Thoracic aorta (tissue), 2 donors: ENCODE data around the gene ONECUT2. TPM values are rescaled to one million over a fixed set of nuclear protein-coding genes. Genes with fewer than 3 reads are reported as not detected.

Experiments used
- ATAC-seq: fragments of 150-250 bp; one replicate; pipeline ENCODE4 v1.8.0; 2017; ENCODE audit warnings: low read depth; ENCODE audit not compliant: insufficient number of reproducible peaks, low FRiP score
- DNase-seq: peaks from one replicate; pipeline ENCODE4 v3.0.0-alpha.2; 2020; ENCODE audit warnings: low spot score
- H3K27ac ChIP-seq, 2 donors: fragments of 200-600 bp; sonication (generic); 1 replicate in 1 of 2; 2 replicates in 1 of 2; pipeline ENCODE4 v1.5.1; 2016; ENCODE audit warnings: mild to moderate bottlenecking in 2 of 2, moderate library complexity in 2 of 2
- H3K27me3 ChIP-seq: fragments of 200-600 bp; sonication (generic); replicated peaks from 2 replicates; pipeline ENCODE4 v1.6.0; 2016; ENCODE audit warnings: mild to moderate bottlenecking; ENCODE audit not compliant: insufficient read depth
- H3K36me3 ChIP-seq: fragments of 200-600 bp; sonication (generic); one replicate; pipeline ENCODE4 v1.5.1; 2016
- H3K4me1 ChIP-seq, 2 donors: fragments of 200-600 bp; sonication (generic); 1 replicate in 1 of 2; 2 replicates in 1 of 2; pipeline versions ENCODE4 v1.5.1 to v1.6.0; 2016; ENCODE audit warnings: low read depth in 2 of 2, mild to moderate bottlenecking in 1 of 2; ENCODE audit not compliant: control insufficient read depth in 1 of 2
- H3K4me3 ChIP-seq: fragments of 200-600 bp; sonication (generic); 2 replicates; pipeline ENCODE4 v1.5.1; 2016; ENCODE audit warnings: mild to moderate bottlenecking
- H3K9me3 ChIP-seq: fragments of 200-600 bp; sonication (generic); 2 replicates; pipeline ENCODE4 v1.5.1; 2016
- total RNA-seq, 2 donors: library from RNA; depleted of rRNA; stranded (reverse); fragments of >200 nt; gene quantifications; one replicate each; pipeline versions ENCODE4 v1.1.0 to v1.2.3, GENCODE V29; 2016
- TF ChIP-seq, protein P1 (sequence below): fragments of 200-600 bp; sonication (generic); IDR thresholded peaks from one replicate; pipeline ENCODE4 v1.5.1; 2019; ENCODE audit warnings: antibody characterized with exemption

ONECUT2 gene
- total RNA-seq, 2 donors from 2014 or later: not detected

DNA sequence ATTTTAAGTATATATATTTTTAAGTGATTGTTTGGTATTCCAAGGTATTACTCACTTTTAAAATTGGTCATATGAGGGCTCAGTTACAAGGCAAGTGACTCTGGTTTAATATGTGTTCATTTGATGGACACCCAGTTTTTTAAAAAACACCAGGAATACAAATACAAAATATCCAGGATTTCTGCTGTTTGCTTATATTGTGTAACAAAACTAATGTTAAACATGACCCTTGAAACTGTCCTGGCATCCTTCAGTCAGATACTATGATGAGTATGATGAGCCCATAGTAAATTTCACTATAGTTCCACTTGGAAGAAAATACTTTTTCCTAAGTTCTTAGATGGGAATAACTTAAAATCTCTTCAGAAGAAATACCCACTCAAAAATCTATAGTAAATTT is 11.4 kb upstream of the ONECUT2 start:
- H3K27ac ChIP-seq: no peak overlapping the region
- no peak for ATAC-seq
- H3K36me3 ChIP-seq: no peaks in the 10 kb centered on the region
- H3K27me3 ChIP-seq: peaks cover 19% of the 10 kb centered on the region
- DNase-seq: no peak
- no peak overlapping the region for H3K4me3 ChIP-seq
- TF ChIP-seq, protein P1, sequence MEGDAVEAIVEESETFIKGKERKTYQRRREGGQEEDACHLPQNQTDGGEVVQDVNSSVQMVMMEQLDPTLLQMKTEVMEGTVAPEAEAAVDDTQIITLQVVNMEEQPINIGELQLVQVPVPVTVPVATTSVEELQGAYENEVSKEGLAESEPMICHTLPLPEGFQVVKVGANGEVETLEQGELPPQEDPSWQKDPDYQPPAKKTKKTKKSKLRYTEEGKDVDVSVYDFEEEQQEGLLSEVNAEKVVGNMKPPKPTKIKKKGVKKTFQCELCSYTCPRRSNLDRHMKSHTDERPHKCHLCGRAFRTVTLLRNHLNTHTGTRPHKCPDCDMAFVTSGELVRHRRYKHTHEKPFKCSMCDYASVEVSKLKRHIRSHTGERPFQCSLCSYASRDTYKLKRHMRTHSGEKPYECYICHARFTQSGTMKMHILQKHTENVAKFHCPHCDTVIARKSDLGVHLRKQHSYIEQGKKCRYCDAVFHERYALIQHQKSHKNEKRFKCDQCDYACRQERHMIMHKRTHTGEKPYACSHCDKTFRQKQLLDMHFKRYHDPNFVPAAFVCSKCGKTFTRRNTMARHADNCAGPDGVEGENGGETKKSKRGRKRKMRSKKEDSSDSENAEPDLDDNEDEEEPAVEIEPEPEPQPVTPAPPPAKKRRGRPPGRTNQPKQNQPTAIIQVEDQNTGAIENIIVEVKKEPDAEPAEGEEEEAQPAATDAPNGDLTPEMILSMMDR: no peak
- peaks cover 0 to 4% of the 10 kb centered on the region in 2 donors for H3K4me1 ChIP-seq
- H3K9me3 ChIP-seq: peaks cover 5% of the 10 kb centered on the region

DNA sequence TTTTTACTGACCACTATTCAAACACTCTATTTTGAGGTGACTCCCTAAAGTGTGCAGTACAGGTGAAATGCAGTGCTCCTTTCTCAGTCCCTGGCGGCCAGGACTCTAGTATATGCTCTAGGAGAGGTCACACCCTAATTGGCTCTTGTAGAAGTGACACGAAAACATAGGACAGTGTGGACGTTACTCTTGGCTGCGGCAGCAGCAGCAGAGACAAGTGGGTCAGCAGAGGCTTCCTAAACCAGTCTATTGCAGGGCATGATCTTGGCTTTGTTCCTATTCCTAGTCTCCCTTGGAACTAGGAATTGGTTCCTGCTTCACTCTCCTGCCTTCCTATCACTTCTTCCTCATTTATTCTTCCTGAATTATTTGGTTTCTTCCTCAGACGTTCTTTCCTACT is 10.1 kb upstream of the ONECUT2 start:
- Histone ChIP-seq H3K4me1 (peaks cover 0 to 5% of the 10 kb centered on the region in 2 donors), H3K27ac (no peak overlapping the region), H3K27me3 (peaks cover 29% of the 10 kb centered on the region), H3K4me3 (no peak overlapping the region), H3K36me3 (no peaks in the 10 kb centered on the region), H3K9me3 (peaks cover 7% of the 10 kb centered on the region)
- ATAC-seq (no peak), DNase-seq (no peak)
- TF ChIP-seq, protein P1: no peak

DNA sequence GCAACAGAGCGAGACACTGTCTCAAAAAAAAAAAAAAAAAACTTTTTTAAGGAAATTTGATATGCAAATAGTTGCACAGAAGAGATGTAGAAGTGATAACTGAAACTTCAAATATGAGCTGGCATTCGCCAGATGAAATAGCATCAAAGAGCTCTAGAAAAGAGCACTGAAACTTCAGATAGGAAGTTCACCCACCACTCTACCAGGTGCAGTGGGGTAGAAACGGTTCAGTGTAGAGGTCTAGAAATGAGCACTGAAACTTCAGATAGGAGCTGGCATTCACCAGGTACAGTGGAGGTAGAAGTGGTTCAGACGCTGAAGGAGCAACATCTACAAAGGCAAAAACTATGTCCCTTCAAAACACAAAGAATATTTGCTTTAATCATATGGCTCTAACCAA is 9.0 kb upstream of the ONECUT2 start:
- TF ChIP-seq, protein P1: no peak
- Histone ChIP-seq H3K4me3 (no peak overlapping the region), H3K9me3 (peaks cover 7% of the 10 kb centered on the region), H3K36me3 (no peaks in the 10 kb centered on the region), H3K27ac (no peak overlapping the region), H3K4me1 (peaks cover 0 to 5% of the 10 kb centered on the region in 2 donors), H3K27me3 (peaks cover 38% of the 10 kb centered on the region)
- DNase-seq: no peak
- no peak for ATAC-seq

DNA sequence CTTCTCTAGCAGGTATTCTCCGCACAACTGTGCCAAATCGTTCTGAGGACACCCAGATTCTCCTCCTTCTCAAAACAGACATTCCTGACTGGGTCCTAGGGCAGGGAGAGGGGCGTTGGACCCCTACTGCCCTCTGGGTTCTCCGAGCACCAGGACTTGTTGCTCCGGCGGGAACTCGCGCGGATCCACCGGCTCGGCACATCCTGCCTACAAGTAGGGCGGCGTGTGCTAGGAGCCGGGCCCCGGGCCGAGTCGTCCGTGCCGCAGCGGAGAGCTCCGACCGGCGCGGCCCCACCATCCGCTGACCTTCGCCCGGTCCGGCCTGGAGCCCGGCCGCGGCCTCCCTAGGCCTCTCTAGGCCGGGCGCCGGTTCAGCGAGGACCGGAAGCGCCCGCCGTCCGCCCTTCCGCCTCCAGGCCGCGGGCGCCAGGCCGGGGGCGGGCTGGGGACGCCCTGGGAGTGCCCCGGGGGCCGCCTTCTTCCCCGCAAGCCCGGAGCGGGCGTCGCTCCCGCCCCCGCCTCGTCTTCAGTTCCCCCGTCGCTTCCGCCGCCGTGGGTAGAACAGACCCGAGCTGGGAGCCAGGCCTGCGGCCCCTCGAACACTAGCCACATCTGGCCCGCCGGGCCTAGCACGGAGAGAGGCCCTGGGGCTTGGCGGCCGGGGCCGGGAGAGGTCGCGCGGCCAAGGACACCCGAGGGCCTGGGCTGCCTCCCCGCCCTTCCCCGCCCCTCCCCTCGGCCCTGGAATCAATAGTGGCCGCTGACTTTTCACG is 7.6 kb upstream of the ONECUT2 start:
- peaks cover 4% of the 10 kb centered on the region for H3K9me3 ChIP-seq
- ATAC-seq: no peak
- peaks cover 52% of the 10 kb centered on the region for H3K27me3 ChIP-seq

More for the DNA sequence above, 7.6 kb upstream of the ONECUT2 start:
- Histone ChIP-seq H3K27ac (no peak overlapping the region), H3K4me3 (peak overlapping the region; percentile 58), H3K4me1 (peaks cover 0 to 5% of the 10 kb centered on the region in 2 donors), H3K36me3 (no peaks in the 10 kb centered on the region)
- TF ChIP-seq, protein P1: no peak
- DNase-seq: no peak
